Nephron progenitor cell (in vitro differentiated cells): ENCODE results near the gene CERS6.

Source experiments
- DNase-seq: peaks from one replicate; pipeline ENCODE4 v3.0.0; 2021
- H3K27ac Mint-ChIP-seq: 2 replicates; pipeline ENCODE4 v1.8.0; 2021; ENCODE audit warnings: mild to moderate bottlenecking, moderate library complexity, mixed read lengths
- H3K27me3 Mint-ChIP-seq: 2 replicates; pipeline ENCODE4 v1.8.0; 2021; ENCODE audit warnings: mild to moderate bottlenecking, low read depth, mixed read lengths; ENCODE audit not compliant: poor library complexity
- H3K36me3 Mint-ChIP-seq: 2 replicates; pipeline ENCODE4 v1.8.0; 2021; ENCODE audit warnings: low read depth, mixed read lengths
- H3K4me1 Mint-ChIP-seq: 2 replicates; pipeline ENCODE4 v1.8.0; 2021; ENCODE audit warnings: mixed read lengths
- H3K4me3 Mint-ChIP-seq: 2 replicates; pipeline ENCODE4 v1.8.0; 2021; ENCODE audit warnings: mild to moderate bottlenecking, moderate library complexity, mixed read lengths
- H3K9me3 Mint-ChIP-seq: 2 replicates; pipeline ENCODE4 v1.8.0; 2021; ENCODE audit warnings: mild to moderate bottlenecking, moderate library complexity, mixed read lengths
- TF ChIP-seq, protein P1 (sequence below): fragments of 200-600 bp; sonication (generic); IDR thresholded peaks from 2 replicates; pipeline ENCODE4 v1.5.0; 2021; ENCODE audit warnings: antibody characterized with exemption

The CERS6 gene

DNA sequence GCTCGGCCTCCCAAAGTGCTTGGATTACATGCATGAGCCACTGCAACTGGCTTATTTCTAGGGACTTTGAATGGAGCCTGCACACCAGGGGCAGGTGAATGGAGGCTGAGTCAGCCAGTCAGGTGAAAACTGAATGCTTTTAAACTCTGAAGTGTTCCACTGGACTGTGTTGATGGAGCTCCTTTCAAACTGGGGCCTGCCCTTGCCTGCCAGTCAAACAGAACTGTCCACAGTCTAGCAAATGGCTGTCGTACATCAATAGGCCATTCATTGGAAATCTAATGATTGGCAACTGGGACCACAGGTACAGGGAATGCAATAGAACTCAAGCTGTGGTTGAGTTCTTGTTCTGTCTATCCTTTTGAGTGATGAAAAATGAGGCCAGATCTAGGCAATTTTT, 345.4 kb downstream of the CERS6 start:
- DNase-seq: no peak
- Mint-ChIP-seq H3K27ac (no peak overlapping the region), H3K4me1 (peaks cover 19% of the 10 kb centered on the region), H3K36me3 (no peaks in the 10 kb centered on the region), H3K9me3 (no peaks in the 10 kb centered on the region), H3K4me3 (no peak overlapping the region), H3K27me3 (no peaks in the 10 kb centered on the region)
- TF ChIP-seq, protein P1, sequence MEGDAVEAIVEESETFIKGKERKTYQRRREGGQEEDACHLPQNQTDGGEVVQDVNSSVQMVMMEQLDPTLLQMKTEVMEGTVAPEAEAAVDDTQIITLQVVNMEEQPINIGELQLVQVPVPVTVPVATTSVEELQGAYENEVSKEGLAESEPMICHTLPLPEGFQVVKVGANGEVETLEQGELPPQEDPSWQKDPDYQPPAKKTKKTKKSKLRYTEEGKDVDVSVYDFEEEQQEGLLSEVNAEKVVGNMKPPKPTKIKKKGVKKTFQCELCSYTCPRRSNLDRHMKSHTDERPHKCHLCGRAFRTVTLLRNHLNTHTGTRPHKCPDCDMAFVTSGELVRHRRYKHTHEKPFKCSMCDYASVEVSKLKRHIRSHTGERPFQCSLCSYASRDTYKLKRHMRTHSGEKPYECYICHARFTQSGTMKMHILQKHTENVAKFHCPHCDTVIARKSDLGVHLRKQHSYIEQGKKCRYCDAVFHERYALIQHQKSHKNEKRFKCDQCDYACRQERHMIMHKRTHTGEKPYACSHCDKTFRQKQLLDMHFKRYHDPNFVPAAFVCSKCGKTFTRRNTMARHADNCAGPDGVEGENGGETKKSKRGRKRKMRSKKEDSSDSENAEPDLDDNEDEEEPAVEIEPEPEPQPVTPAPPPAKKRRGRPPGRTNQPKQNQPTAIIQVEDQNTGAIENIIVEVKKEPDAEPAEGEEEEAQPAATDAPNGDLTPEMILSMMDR: no peak

DNA sequence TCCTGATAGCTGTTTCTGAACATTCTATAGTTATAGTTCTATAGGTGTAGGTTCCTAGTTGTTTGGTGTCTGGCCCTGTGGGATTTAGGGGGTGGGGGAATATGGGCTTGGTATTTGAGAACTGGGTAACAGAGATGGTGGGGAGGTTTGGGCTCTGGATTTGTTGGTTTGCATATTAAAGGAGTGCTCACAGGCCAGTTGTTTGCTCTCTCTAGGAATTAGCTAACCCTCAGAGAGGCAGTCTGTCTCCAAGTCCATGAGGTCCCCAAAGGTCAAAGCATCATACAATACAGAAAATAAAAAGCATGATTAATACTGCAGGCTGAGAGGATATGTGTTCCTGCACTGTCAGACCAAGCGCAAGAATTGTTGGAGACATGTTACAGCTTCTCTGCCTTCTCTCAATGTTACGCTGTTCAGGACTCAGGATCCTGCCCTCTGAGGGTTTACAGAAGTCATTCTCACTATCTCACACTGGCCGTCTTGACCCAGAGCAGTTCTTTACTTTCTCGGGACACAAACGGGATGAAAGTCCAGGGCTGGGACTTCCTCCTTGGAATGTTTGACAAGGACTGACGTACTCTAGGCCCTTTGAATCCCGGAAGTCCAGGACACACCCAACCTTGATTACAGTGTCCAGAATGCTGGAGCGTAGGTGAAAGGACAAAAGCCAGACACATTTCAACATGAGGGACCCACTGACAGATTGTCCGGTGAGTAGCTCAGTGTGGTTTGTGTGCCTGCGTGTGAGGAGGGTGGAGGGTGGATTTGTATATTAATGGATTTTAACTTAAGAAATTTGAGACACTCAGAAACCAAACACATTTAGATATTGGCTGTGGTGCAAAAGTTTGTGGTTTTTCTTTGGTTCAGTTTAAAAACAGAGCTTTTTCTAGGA, 346.1 kb downstream of the CERS6 start, which contains the start of gene NOSTRIN:
Gene NOSTRIN, plus strand, starts transcription at position 677 of the 898 bp plus-strand sequence. Its CDS starts 10 bp downstream, at position 687.
- Mint-ChIP-seq H3K4me3 (no peak within 1 kb of the TSS), H3K27ac (no peak within 1 kb of the TSS), H3K4me1 (peaks cover 16% of the 10 kb centered on the region), H3K36me3 (no peaks in the 10 kb centered on the region), H3K27me3 (no peaks in the 10 kb centered on the region), H3K9me3 (no peaks in the 10 kb centered on the region)
- no peak for DNase-seq
- TF ChIP-seq, protein P1: no peak

DNA sequence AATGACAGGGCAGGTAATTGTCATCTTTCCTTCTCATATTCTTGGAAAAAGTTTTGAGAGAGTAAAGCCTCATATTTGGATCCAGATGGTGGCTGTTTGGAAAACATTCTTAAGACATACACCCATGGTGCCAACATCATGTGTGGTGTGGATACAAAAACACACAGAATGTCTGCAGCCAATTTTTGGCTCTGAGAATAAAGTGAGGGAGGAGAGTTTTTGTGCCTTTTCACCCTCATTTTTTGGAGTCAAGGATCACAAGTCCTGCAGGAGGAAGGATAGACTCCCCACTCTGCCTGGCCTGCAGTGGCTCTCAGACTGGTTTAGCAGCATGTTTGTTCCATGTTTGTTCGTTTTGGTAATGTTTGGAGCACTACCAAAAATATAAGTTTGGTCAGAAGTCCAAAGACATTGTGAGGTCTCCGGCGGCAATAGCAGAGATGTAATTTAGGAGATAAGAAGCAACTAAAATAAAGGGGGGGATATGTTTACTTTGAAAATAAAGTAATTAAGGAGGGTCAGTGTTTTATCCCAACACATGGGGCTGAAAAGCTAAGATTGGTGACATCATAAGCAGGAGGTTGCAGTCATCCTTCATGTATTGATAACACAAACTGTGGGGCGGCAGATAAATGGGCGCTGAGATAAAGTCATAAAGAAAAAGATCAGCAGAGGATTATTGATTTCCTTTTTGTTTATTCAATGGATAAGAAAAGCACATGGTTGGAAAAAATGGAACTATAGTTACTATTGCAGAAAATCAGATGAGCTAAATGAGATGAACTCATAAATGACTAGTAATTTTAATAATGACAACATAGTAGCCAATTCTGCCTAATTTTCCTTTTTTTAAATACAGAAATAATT, 347.0 kb downstream of the CERS6 start:
- Mint-ChIP-seq H3K27ac (no peak overlapping the region), H3K27me3 (peaks cover under 1% of the 10 kb centered on the region), H3K9me3 (no peaks in the 10 kb centered on the region), H3K4me1 (peaks cover 16% of the 10 kb centered on the region), H3K36me3 (no peaks in the 10 kb centered on the region), H3K4me3 (no peak overlapping the region)
- DNase-seq: no peak
- TF ChIP-seq, protein P1: no peak

DNA sequence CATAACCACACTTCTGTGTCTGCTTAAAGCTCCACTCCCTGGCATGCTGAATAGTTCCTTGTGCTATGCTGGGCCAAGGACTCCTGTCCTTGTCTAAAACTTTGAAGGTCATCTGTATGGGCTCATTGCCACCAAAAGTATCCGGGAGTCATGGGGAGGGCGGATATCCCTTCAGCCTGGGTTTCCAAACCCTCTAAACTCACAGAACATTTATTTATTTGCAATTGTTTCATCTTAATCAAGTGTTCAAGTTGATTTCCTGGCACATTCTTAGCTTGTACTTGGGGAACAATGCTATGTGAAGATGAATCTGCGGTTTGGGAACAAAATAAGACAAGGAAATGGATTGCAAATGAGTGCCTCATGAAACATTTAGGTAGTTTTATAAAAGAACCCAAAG, 348.1 kb downstream of the CERS6 start:
- TF ChIP-seq, protein P1: no peak
- peaks cover 2% of the 10 kb centered on the region for H3K27me3 Mint-ChIP-seq
- peaks cover 11% of the 10 kb centered on the region for H3K4me1 Mint-ChIP-seq
- no peak overlapping the region for H3K27ac Mint-ChIP-seq
- no peaks in the 10 kb centered on the region for H3K9me3 Mint-ChIP-seq
- no peak overlapping the region for H3K4me3 Mint-ChIP-seq
- DNase-seq: no peak
- no peaks in the 10 kb centered on the region for H3K36me3 Mint-ChIP-seq

DNA sequence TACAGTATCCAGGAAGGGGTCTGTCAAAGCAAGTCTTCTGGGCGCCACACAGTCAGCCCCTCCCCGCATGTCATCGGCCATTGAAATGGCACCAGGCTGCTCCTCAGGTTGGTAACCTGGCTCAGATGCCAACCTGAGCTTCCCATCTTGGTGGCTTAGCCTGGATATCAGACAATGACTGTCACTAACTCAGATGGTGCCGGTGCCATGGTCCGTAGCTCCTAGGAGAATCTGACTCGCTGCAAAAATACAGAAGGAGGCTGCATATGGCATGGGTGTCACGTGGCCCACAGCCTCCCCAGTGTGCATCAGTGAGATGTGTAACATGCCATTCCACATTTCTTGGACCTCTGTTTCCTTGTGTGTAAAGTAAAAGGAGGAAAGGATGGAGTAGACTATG, 349.5 kb downstream of the CERS6 start:
- Mint-ChIP-seq H3K4me1 (peaks cover 22% of the 10 kb centered on the region), H3K27me3 (peaks cover 2% of the 10 kb centered on the region)

More for the DNA sequence above, 349.5 kb downstream of the CERS6 start:
- no peak for DNase-seq
- Mint-ChIP-seq H3K36me3 (no peaks in the 10 kb centered on the region), H3K27ac (no peak overlapping the region), H3K9me3 (no peaks in the 10 kb centered on the region), H3K4me3 (no peak overlapping the region)
- TF ChIP-seq, protein P1: no peak
